Measurements from ENCODE around the gene STK16.
"Not testable (repeated sequence)": the region's sequence is repeated elsewhere in the genome, so short reads cannot be mapped to it uniquely, and the experiment has no call there.

STK16 gene

GRCh38 chr2:219252570-219252899 lies 7.3 kb downstream of the STK16 start:
- Histone ChIP-seq H3K4me3 (ENCODE audit: low read length) (peak overlapping the region; percentile 81), H3K36me3 (ENCODE audit: control insufficient read depth, insufficient read depth, low read length) (peaks cover 12% of the 10 kb centered on the region), H3K27ac (ENCODE audit: low read depth, low read length) (peak overlapping the region; percentile 46), H3K27me3 (ENCODE audit: control insufficient read depth, insufficient read depth, low read length) (no peaks in the 10 kb centered on the region), H3K9ac (ENCODE audit: low read length) (peak overlapping the region; percentile 26), H3K4me1 (ENCODE audit: control insufficient read depth, insufficient read depth, low read length) (peaks cover 23% of the 10 kb centered on the region)

GRCh38 chr2:219252900-219253752 lies 7.8 kb downstream of the STK16 start, which contains the start of gene TUBA4B:
TSS of gene TUBA4B (plus strand) at chr2:219253243. CDS start at chr2:219253408, 165 bp downstream.
- H3K4me1 ChIP-seq (ENCODE audit: control insufficient read depth, insufficient read depth, low read length), result peaks cover 23% of the 10 kb centered on the region
- H3K27ac ChIP-seq (ENCODE audit: low read depth, low read length), result peak within 1 kb of the TSS; percentile 62
- H3K27me3 ChIP-seq (ENCODE audit: control insufficient read depth, insufficient read depth, low read length), result no peaks in the 10 kb centered on the region
- peaks cover 12% of the 10 kb centered on the region for H3K36me3 ChIP-seq (ENCODE audit: control insufficient read depth, insufficient read depth, low read length)
- peak within 1 kb of the TSS; percentile 81 for H3K4me3 ChIP-seq (ENCODE audit: low read length)
- H3K9ac ChIP-seq (ENCODE audit: low read length), result peak within 1 kb of the TSS; percentile 64

- H3K4me3 ChIP-seq (ENCODE audit: low read length), result peak within 1 kb of the TSS; percentile 81
- peak within 1 kb of the TSS; percentile 62 for H3K27ac ChIP-seq (ENCODE audit: low read depth, low read length)
- H3K27me3 ChIP-seq (ENCODE audit: control insufficient read depth, insufficient read depth, low read length), result no peaks in the 10 kb centered on the region
- peaks cover 22% of the 10 kb centered on the region for H3K4me1 ChIP-seq (ENCODE audit: control insufficient read depth, insufficient read depth, low read length)
- peak within 1 kb of the TSS; percentile 64 for H3K9ac ChIP-seq (ENCODE audit: low read length)
- H3K36me3 ChIP-seq (ENCODE audit: control insufficient read depth, insufficient read depth, low read length), result peaks cover 12% of the 10 kb centered on the region
Observed at GRCh38 chr2:219253753-219254589, 8.7 kb downstream of the STK16 start, which contains the start of gene TUBA4A. TSS of gene TUBA4A (minus strand) at chr2:219253918. CDS start at chr2:219253858, 60 bp downstream.

GRCh38 chr2:219254590-219255201 lies 9.4 kb downstream of the STK16 start:
- H3K27ac ChIP-seq (ENCODE audit: low read depth, low read length), result no peak overlapping the region
- H3K4me1 ChIP-seq (ENCODE audit: control insufficient read depth, insufficient read depth, low read length), result peaks cover 15% of the 10 kb centered on the region
- H3K36me3 ChIP-seq (ENCODE audit: control insufficient read depth, insufficient read depth, low read length), result peaks cover 12% of the 10 kb centered on the region
- no peaks in the 10 kb centered on the region for H3K27me3 ChIP-seq (ENCODE audit: control insufficient read depth, insufficient read depth, low read length)
- H3K9ac ChIP-seq (ENCODE audit: low read length), result no peak overlapping the region
- H3K4me3 ChIP-seq (ENCODE audit: low read length), result peak overlapping the region; percentile 81

- not testable (repeated sequence) for H3K9ac ChIP-seq (ENCODE audit: low read length); H3K4me1 ChIP-seq (ENCODE audit: control insufficient read depth, insufficient read depth, low read length); H3K4me3 ChIP-seq (ENCODE audit: low read length); H3K27me3 ChIP-seq (ENCODE audit: control insufficient read depth, insufficient read depth, low read length); H3K36me3 ChIP-seq (ENCODE audit: control insufficient read depth, insufficient read depth, low read length); H3K27ac ChIP-seq (ENCODE audit: low read depth, low read length)
Observed at GRCh38 chr2:219258942-219259341, 13.7 kb downstream of the STK16 start.

GRCh38 chr2:219261024-219261855 lies 16.0 kb downstream of the STK16 start:
- Histone ChIP-seq H3K27me3 (ENCODE audit: control insufficient read depth, insufficient read depth, low read length) (no peaks in the 10 kb centered on the region), H3K9ac (ENCODE audit: low read length) (no peak overlapping the region), H3K36me3 (ENCODE audit: control insufficient read depth, insufficient read depth, low read length) (no peaks in the 10 kb centered on the region), H3K4me1 (ENCODE audit: control insufficient read depth, insufficient read depth, low read length) (no peaks in the 10 kb centered on the region), H3K4me3 (ENCODE audit: low read length) (no peak overlapping the region), H3K27ac (ENCODE audit: low read depth, low read length) (no peak overlapping the region)

- no peaks in the 10 kb centered on the region for H3K4me1 ChIP-seq (ENCODE audit: control insufficient read depth, insufficient read depth, low read length)
- no peaks in the 10 kb centered on the region for H3K27me3 ChIP-seq (ENCODE audit: control insufficient read depth, insufficient read depth, low read length)
- H3K4me3 ChIP-seq (ENCODE audit: low read length), result no peak overlapping the region
- no peak overlapping the region for H3K27ac ChIP-seq (ENCODE audit: low read depth, low read length)
- no peaks in the 10 kb centered on the region for H3K36me3 ChIP-seq (ENCODE audit: control insufficient read depth, insufficient read depth, low read length)
- H3K9ac ChIP-seq (ENCODE audit: low read length), result no peak overlapping the region
Observed at GRCh38 chr2:219266232-219266631, 21.0 kb downstream of the STK16 start.

GRCh38 chr2:219266886-219267285 lies 21.6 kb downstream of the STK16 start:
- Histone ChIP-seq H3K4me1 (ENCODE audit: control insufficient read depth, insufficient read depth, low read length) (no peaks in the 10 kb centered on the region), H3K27ac (ENCODE audit: low read depth, low read length) (no peak overlapping the region), H3K4me3 (ENCODE audit: low read length) (no peak overlapping the region), H3K9ac (ENCODE audit: low read length) (no peak overlapping the region), H3K27me3 (ENCODE audit: control insufficient read depth, insufficient read depth, low read length) (no peaks in the 10 kb centered on the region), H3K36me3 (ENCODE audit: control insufficient read depth, insufficient read depth, low read length) (no peaks in the 10 kb centered on the region)

GRCh38 chr2:219268294-219268693 lies 23.0 kb downstream of the STK16 start:
- H3K27ac ChIP-seq (ENCODE audit: low read depth, low read length), result no peak overlapping the region
- H3K4me3 ChIP-seq (ENCODE audit: low read length), result no peak overlapping the region
- H3K9ac ChIP-seq (ENCODE audit: low read length), result no peak overlapping the region
- no peaks in the 10 kb centered on the region for H3K4me1 ChIP-seq (ENCODE audit: control insufficient read depth, insufficient read depth, low read length)
- no peaks in the 10 kb centered on the region for H3K27me3 ChIP-seq (ENCODE audit: control insufficient read depth, insufficient read depth, low read length)
- H3K36me3 ChIP-seq (ENCODE audit: control insufficient read depth, insufficient read depth, low read length), result no peaks in the 10 kb centered on the region

- H3K9ac ChIP-seq (ENCODE audit: low read length), result no peak overlapping the region
- H3K36me3 ChIP-seq (ENCODE audit: control insufficient read depth, insufficient read depth, low read length), result no peaks in the 10 kb centered on the region
- H3K4me3 ChIP-seq (ENCODE audit: low read length), result no peak overlapping the region
- H3K27ac ChIP-seq (ENCODE audit: low read depth, low read length), result no peak overlapping the region
- peaks cover 4% of the 10 kb centered on the region for H3K4me1 ChIP-seq (ENCODE audit: control insufficient read depth, insufficient read depth, low read length)
- H3K27me3 ChIP-seq (ENCODE audit: control insufficient read depth, insufficient read depth, low read length), result no peaks in the 10 kb centered on the region
Observed at GRCh38 chr2:219269362-219270054, 24.2 kb downstream of the STK16 start.

- Histone ChIP-seq H3K27ac (ENCODE audit: low read depth, low read length) (no peak overlapping the region), H3K4me3 (ENCODE audit: low read length) (no peak overlapping the region), H3K4me1 (ENCODE audit: control insufficient read depth, insufficient read depth, low read length) (peaks cover 6% of the 10 kb centered on the region), H3K36me3 (ENCODE audit: control insufficient read depth, insufficient read depth, low read length) (no peaks in the 10 kb centered on the region), H3K27me3 (ENCODE audit: control insufficient read depth, insufficient read depth, low read length) (no peaks in the 10 kb centered on the region), H3K9ac (ENCODE audit: low read length) (no peak overlapping the region)
Observed at GRCh38 chr2:219270055-219270372, 24.7 kb downstream of the STK16 start.

Measured in rectal smooth muscle tissue (tissue), 1 donor.